Nephron progenitor cell (in vitro differentiated cells): Measurements from ENCODE around the gene SLC39A6.

ENCODE experiments used
- DNase-seq: peaks from one replicate; pipeline ENCODE4 v3.0.0; 2021
- H3K27ac Mint-ChIP-seq: 2 replicates; pipeline ENCODE4 v1.8.0; 2021; ENCODE audit warnings: mild to moderate bottlenecking, moderate library complexity, mixed read lengths
- H3K27me3 Mint-ChIP-seq: 2 replicates; pipeline ENCODE4 v1.8.0; 2021; ENCODE audit warnings: mild to moderate bottlenecking, low read depth, mixed read lengths; ENCODE audit not compliant: poor library complexity
- H3K36me3 Mint-ChIP-seq: 2 replicates; pipeline ENCODE4 v1.8.0; 2021; ENCODE audit warnings: low read depth, mixed read lengths
- H3K4me1 Mint-ChIP-seq: 2 replicates; pipeline ENCODE4 v1.8.0; 2021; ENCODE audit warnings: mixed read lengths
- H3K4me3 Mint-ChIP-seq: 2 replicates; pipeline ENCODE4 v1.8.0; 2021; ENCODE audit warnings: mild to moderate bottlenecking, moderate library complexity, mixed read lengths
- H3K9me3 Mint-ChIP-seq: 2 replicates; pipeline ENCODE4 v1.8.0; 2021; ENCODE audit warnings: mild to moderate bottlenecking, moderate library complexity, mixed read lengths
- CTCF ChIP-seq: fragments of 200-600 bp; sonication (generic); IDR thresholded peaks from 2 replicates; pipeline ENCODE4 v1.5.0; 2021; ENCODE audit warnings: antibody characterized with exemption

The SLC39A6 gene

DNA sequence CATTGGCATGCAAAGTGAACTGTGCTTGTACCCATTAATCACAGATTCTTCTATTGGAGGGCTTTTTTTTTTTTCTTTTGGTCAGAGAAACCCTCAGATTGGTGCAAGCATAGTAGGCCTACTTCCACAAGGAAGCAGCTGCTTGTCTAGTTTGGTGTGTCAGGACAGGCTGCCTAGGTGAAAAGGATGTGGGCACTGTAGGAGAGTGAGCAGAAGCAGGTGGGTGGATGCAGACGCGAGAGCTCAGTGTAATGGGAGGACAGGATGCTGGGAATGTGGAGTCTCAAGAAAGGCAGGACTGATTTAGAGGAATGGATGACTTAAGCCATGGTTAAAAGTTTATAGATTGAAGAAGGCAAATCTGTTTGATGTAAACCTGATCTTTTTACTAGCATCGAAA, 3.6 kb upstream of the SLC39A6 start:
- no peak overlapping the region for H3K4me3 Mint-ChIP-seq
- no peaks in the 10 kb centered on the region for H3K9me3 Mint-ChIP-seq
- H3K27ac Mint-ChIP-seq: peak overlapping the region; percentile 20
- H3K4me1 Mint-ChIP-seq: peaks cover 38% of the 10 kb centered on the region
- H3K27me3 Mint-ChIP-seq: peaks cover 6% of the 10 kb centered on the region
- H3K36me3 Mint-ChIP-seq: peaks cover 31% of the 10 kb centered on the region
- DNase-seq: no peak
- no peak for TF ChIP-seq CTCF

DNA sequence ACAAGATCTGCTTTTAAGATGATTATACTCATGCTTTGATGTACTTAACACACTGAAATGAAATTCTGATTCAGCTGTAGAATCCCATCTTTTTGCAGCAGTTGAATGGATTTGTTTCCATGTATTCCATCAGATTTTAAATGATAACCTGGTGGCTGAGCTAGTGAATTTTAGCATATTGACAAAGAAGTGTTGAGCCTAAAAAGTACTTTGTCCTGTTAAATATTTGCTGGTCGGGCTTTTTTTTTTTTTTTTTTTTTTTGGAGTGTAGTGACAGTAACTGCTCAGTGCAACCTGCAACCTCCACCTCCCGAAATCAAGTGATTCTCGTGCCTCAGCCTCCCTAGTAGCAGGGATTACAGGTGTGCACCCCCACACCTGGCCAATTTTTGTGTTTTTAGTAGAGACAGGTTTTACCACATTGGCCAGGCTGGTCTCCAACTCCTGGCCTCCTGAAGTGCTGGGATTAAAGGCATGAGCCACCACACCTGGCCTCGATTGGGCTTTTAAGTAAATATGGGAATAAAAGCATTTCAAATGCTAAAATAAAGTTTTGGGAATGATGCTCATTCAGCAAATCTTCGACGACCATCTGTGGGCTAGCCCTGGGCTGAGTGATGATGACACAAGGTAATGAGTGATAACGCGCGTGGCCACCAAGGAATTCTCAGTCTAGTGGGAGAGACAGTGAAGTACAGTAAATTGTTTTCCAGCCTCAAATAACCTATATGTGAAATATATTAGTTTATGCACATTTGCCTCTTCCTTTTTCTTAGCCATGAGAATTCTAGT, 2.7 kb upstream of the SLC39A6 start:
- DNase-seq: no peak
- H3K36me3 Mint-ChIP-seq: peaks cover 34% of the 10 kb centered on the region
- no peaks in the 10 kb centered on the region for H3K9me3 Mint-ChIP-seq
- no peak for TF ChIP-seq CTCF
- H3K27ac Mint-ChIP-seq: no peak overlapping the region
- H3K27me3 Mint-ChIP-seq: peaks cover 6% of the 10 kb centered on the region
- H3K4me3 Mint-ChIP-seq: peak overlapping the region; percentile 96
- peaks cover 47% of the 10 kb centered on the region for H3K4me1 Mint-ChIP-seq

DNA sequence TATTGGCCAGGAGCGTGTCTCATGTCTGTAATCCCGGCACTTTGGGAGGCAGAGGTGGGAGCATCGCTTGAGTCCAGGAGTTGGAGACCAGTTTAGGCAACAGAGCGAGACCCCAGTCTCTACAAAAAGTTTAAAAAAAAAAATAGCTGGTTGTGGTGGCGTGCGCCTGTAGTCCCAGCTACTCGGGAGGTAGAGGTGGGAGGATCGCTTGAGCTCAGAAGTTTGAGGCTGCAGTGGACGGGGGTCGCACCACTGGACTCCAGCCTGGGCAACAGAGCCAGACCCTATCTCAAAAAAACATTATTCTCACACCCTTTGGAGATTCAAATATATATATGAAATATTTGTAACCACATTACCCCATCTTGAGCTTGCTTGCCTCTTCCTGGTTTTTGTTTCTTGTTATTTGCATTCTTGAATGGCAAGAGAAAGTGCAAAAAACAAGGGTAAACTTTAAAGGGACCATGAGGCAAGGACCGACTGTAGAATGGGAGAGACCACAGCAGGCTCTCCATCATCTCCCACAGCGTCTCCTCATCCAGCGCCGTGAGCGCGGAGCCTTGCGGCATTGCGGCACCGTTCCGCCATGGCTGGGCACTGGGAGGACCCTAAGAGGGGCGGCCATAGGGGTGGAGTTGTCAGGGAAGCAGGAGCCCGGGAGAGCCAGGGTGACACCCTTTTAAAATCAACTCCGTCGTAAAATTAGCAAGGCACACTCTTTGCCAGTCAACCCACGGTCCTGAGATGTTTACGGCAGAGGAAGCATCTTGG, 1.9 kb upstream of the SLC39A6 start:
- peaks cover 6% of the 10 kb centered on the region for H3K27me3 Mint-ChIP-seq
- no peak for DNase-seq
- no peak overlapping the region for H3K27ac Mint-ChIP-seq
- peak overlapping the region; percentile 96 for H3K4me3 Mint-ChIP-seq
- peaks cover 34% of the 10 kb centered on the region for H3K36me3 Mint-ChIP-seq
- peaks cover 55% of the 10 kb centered on the region for H3K4me1 Mint-ChIP-seq
- H3K9me3 Mint-ChIP-seq: no peaks in the 10 kb centered on the region
- no peak for TF ChIP-seq CTCF

DNA sequence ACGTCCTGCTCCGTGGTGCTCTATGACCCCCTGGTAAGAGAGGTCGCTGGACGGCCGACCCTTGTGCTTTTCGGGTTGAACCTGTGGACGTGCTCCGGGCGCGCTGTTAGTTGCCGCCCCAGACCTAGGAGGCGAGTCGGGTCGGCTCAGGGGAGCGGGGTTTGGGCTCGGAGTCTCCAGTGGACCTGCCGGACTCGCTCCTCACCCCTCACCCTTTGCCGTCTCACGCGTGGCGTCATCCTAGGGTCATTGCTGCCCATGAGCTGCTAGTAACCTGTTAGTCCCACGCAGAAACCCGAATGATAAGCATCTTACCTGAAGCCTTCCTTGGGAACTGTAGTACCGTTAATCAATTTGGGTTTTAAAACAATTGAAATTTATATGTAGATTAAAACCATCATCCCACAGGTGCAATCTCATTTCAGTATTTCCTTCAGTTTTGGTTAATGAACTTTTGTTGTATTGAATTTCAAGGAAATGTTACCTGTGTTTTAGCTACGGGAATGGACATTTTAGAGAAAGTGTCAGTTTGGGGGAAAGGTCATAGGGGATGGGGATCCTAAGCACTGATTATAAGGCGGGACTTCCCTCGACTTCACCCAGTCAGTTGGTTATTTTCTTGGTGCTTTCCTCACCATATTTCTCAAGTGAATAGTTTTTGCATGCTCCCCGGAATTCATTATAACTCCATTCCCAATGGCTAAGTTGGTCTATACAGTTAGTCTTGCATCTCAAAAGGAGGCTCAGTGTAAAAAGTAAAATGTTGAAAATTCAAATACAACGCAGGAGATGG, 1.1 kb upstream of the SLC39A6 start:
- Mint-ChIP-seq H3K4me3 (peak overlapping the region; percentile 96), H3K9me3 (no peaks in the 10 kb centered on the region), H3K27me3 (peaks cover 6% of the 10 kb centered on the region), H3K4me1 (peaks cover 59% of the 10 kb centered on the region), H3K36me3 (peaks cover 35% of the 10 kb centered on the region), H3K27ac (peak overlapping the region; percentile 99)
- no peak for DNase-seq
- TF ChIP-seq CTCF: no peak

DNA sequence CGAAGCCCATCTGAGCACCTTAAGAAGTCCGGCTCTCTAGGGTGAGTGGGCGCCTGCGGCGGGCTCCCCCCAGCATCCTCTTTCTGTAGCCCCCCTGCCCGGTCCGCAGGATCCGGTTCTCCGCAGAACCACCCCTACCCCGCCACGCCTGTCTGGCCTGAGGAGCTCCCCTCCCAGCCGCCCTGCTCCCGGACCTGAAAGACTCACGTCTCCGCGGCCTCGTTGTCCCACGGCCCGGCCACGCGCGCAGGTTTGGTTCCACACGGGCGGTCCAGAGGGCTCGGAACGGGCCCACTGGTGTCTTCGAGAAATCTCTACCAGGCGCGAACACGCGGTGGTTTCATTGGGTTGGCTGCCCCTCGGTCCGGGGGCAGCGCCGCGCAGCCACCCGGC, 237 bp downstream of the SLC39A6 start:
- H3K27me3 Mint-ChIP-seq: peaks cover 4% of the 10 kb centered on the region
- H3K4me3 Mint-ChIP-seq: peak overlapping the region; percentile 96
- peaks cover 46% of the 10 kb centered on the region for H3K36me3 Mint-ChIP-seq
- no peaks in the 10 kb centered on the region for H3K9me3 Mint-ChIP-seq
- H3K4me1 Mint-ChIP-seq: peaks cover 56% of the 10 kb centered on the region
- TF ChIP-seq CTCF: no peak
- H3K27ac Mint-ChIP-seq: peak overlapping the region; percentile 25
- DNase-seq: no peak
